HL-60 (cell line): ENCODE data around the gene CCDC61.

Source experiments
- DNase-seq, 2 experiments: peaks; one replicate each; pipeline ENCODE4 v3.0.0-alpha.2; 2010 to 2020; ENCODE audit warnings: low read depth in 1 of 2, low spot score in 1 of 2
- H3K27ac ChIP-seq: fragments of 250-450 bp; sonication (Bioruptor Pico); replicated peaks from 2 replicates; pipeline ENCODE4 v1.5.1; 2020; ENCODE audit warnings: mild to moderate bottlenecking, moderate library complexity
- H3K27me3 ChIP-seq: fragments of 250-450 bp; sonication (Bioruptor Pico); 2 replicates; pipeline ENCODE4 v1.5.1; 2021; ENCODE audit warnings: mild to moderate bottlenecking, moderate library complexity; ENCODE audit not compliant: insufficient read depth, poor library complexity, severe bottlenecking
- H3K4me3 ChIP-seq: replicated peaks from 2 replicates; pipeline ENCODE4 v1.5.1; 2011; ENCODE audit warnings: mild to moderate bottlenecking, control low read depth, low read length; ENCODE audit not compliant: insufficient read depth
- CTCF ChIP-seq: IDR thresholded peaks from one replicate; pipeline ENCODE4 v1.5.1; 2011; ENCODE audit warnings: low read length, control low read depth, inconsistent platforms; ENCODE audit not compliant: insufficient read depth
- GABPA ChIP-seq: IDR thresholded peaks from 2 replicates; pipeline ENCODE4 v1.6.1; 2012; ENCODE audit warnings: low read depth
- POLR2AphosphoS5 ChIP-seq: IDR thresholded peaks from 2 replicates; pipeline ENCODE4 v1.6.1; 2012; ENCODE audit warnings: low read depth
- SPI1 ChIP-seq: IDR thresholded peaks from 2 replicates; pipeline ENCODE4 v1.6.1; 2012; ENCODE audit warnings: low read depth, mild to moderate bottlenecking, borderline replicate concordance
- TF ChIP-seq, protein P1 (sequence below): IDR thresholded peaks from 2 replicates; pipeline ENCODE4 v1.6.1; 2012; ENCODE audit warnings: low read depth; ENCODE audit not compliant: insufficient replicate concordance

CCDC61 gene

DNA sequence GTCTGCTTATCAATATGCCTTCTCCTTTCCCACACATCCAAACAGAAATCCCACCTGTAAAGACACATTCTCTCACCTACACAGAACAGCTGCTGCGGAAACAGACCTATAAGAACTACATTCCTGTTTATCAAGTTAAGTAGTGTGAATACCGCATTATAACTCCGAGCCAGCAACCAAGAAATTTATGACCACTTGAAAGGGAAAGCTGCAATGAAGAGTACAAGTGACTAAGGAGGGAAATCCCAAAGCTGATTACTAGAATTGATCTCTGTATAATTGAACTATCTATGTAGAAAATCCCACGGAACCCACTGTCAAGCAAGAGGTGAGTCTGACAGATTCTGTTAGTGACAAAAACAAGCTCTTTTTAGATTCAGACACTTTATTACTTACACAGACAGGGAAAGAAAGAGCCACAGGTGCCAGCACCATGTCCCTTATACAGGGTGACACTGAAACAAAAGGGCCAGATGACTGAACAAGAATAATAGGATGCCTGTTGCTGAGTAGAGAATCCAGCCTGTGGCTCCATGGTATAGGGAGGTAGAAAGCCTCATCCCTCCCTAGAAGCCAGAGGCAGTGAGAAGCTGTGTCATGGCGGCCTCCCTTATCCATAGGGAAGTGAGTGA, 47.1 kb downstream of the CCDC61 start:
- no peak for DNase-seq
- Histone ChIP-seq H3K27me3 (peaks cover 4% of the 10 kb centered on the region), H3K4me3 (no peak overlapping the region), H3K27ac (no peak overlapping the region)
- TF ChIP-seq CTCF (no peak), GABPA (no peak), SPI1 (no peak), POLR2AphosphoS5 (no peak)
- TF ChIP-seq, protein P1, sequence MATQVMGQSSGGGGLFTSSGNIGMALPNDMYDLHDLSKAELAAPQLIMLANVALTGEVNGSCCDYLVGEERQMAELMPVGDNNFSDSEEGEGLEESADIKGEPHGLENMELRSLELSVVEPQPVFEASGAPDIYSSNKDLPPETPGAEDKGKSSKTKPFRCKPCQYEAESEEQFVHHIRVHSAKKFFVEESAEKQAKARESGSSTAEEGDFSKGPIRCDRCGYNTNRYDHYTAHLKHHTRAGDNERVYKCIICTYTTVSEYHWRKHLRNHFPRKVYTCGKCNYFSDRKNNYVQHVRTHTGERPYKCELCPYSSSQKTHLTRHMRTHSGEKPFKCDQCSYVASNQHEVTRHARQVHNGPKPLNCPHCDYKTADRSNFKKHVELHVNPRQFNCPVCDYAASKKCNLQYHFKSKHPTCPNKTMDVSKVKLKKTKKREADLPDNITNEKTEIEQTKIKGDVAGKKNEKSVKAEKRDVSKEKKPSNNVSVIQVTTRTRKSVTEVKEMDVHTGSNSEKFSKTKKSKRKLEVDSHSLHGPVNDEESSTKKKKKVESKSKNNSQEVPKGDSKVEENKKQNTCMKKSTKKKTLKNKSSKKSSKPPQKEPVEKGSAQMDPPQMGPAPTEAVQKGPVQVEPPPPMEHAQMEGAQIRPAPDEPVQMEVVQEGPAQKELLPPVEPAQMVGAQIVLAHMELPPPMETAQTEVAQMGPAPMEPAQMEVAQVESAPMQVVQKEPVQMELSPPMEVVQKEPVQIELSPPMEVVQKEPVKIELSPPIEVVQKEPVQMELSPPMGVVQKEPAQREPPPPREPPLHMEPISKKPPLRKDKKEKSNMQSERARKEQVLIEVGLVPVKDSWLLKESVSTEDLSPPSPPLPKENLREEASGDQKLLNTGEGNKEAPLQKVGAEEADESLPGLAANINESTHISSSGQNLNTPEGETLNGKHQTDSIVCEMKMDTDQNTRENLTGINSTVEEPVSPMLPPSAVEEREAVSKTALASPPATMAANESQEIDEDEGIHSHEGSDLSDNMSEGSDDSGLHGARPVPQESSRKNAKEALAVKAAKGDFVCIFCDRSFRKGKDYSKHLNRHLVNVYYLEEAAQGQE = no peak

- DNase-seq = no peak
- Histone ChIP-seq H3K27me3 (peaks cover 4% of the 10 kb centered on the region), H3K4me3 (no peak overlapping the region), H3K27ac (no peak overlapping the region)
- TF ChIP-seq SPI1 (no peak), POLR2AphosphoS5 (no peak), CTCF (no peak), GABPA (no peak)
- TF ChIP-seq, protein P1 = no peak
Observed at GRCh38 chr19:46043519-46043918, 48.3 kb downstream of the CCDC61 start.

DNA sequence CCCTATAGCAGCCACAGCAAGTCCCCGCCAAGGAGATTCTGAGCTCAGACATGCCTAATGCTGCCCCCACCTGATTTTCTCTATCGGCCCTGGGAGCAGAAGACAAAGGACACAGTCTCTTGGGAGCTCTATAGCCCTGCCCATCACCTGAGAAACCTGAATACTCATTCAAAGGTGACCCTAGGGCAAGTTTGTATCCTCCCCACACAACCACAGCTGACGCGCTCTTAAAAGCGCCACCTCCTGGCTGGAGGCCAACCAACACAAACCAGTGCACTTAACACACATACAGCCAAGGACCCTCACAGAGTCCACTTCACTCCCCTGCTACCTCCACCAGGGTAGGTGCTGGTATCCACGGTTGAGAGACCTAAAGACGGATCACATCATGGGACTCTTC, 54.3 kb downstream of the CCDC61 start:
- Histone ChIP-seq H3K27me3 (peaks cover 13% of the 10 kb centered on the region), H3K27ac (no peak overlapping the region), H3K4me3 (no peak overlapping the region)
- no peak for DNase-seq
- TF ChIP-seq SPI1 (no peak), GABPA (no peak), POLR2AphosphoS5 (no peak), CTCF (no peak)
- TF ChIP-seq, protein P1 = no peak
